Osteoblast (primary cell): ENCODE data around the gene PRKAR1B. TPM values are rescaled to one million over a fixed set of nuclear protein-coding genes. Genes with fewer than 3 reads are reported as not detected.
"Not testable (repeated sequence)": the region's sequence is repeated elsewhere in the genome, so short reads cannot be mapped to it uniquely, and the experiment has no call there.

Experiments
- DNase-seq: peaks from one replicate; pipeline ENCODE4 v3.0.0; 2011; ENCODE audit warnings: low spot score, mixed read lengths; ENCODE audit not compliant: insufficient read length; ENCODE audit errors: missing footprints
- H2AFZ ChIP-seq: 2 replicates; pipeline ENCODE4 v1.6.0; 2011; ENCODE audit warnings: mild to moderate bottlenecking, low read length
- H3K27ac ChIP-seq: 2 replicates; pipeline ENCODE4 v1.5.1; 2011; ENCODE audit warnings: mild to moderate bottlenecking, low read depth, low read length, moderate library complexity
- H3K27me3 ChIP-seq: 2 replicates; pipeline ENCODE4 v1.6.0; 2012; ENCODE audit warnings: mild to moderate bottlenecking, control low read depth, inconsistent platforms, low read length, moderate library complexity; ENCODE audit not compliant: insufficient read depth
- H3K36me3 ChIP-seq: 2 replicates; pipeline ENCODE4 v1.5.1; 2011; ENCODE audit warnings: mild to moderate bottlenecking, low read length, control low read depth, moderate library complexity; ENCODE audit not compliant: insufficient read depth
- H3K4me1 ChIP-seq: 2 replicates; pipeline ENCODE4 v1.5.1; 2011; ENCODE audit warnings: mild to moderate bottlenecking, low read length, control low read depth, moderate library complexity; ENCODE audit not compliant: insufficient read depth
- H3K4me2 ChIP-seq: 2 replicates; pipeline ENCODE4 v1.6.0; 2011; ENCODE audit warnings: mild to moderate bottlenecking, low read length; ENCODE audit not compliant: insufficient read depth
- H3K4me3 ChIP-seq: fragments of 200-600 bp; sonication (generic); 3 replicates; pipeline ENCODE4 v1.5.1; 2012; ENCODE audit warnings: mild to moderate bottlenecking, low read length, inconsistent platforms; ENCODE audit not compliant: insufficient read depth
- H3K79me2 ChIP-seq: 2 replicates; pipeline ENCODE4 v1.6.0; 2012; ENCODE audit warnings: mild to moderate bottlenecking, low read length, control low read depth, inconsistent platforms; ENCODE audit not compliant: insufficient read depth
- H3K9me3 ChIP-seq: 2 replicates; pipeline ENCODE4 v1.5.1; 2011; ENCODE audit warnings: low read depth, low read length, control low read depth
- H4K20me1 ChIP-seq: 2 replicates; pipeline ENCODE4 v1.6.0; 2012; ENCODE audit warnings: mild to moderate bottlenecking, low read length, control low read depth; ENCODE audit not compliant: insufficient read depth
- total RNA-seq: library from RNA; depleted of rRNA; stranded (reverse); fragments of >200 nt; gene quantifications from 2 replicates; pipeline ENCODE4 v1.2.3, GENCODE V29; 2012
- TF ChIP-seq, protein P1 (sequence below): IDR thresholded peaks from 2 replicates; pipeline ENCODE4 v1.5.1; 2011; ENCODE audit warnings: mild to moderate bottlenecking, low read depth, low read length, moderate library complexity; ENCODE audit errors: extremely low read depth

PRKAR1B gene
- total RNA-seq, 1 donor, result 6.5 TPM

GRCh38 chr7:653829-654764 is 73.0 kb downstream of the PRKAR1B start:
- H3K79me2 ChIP-seq, result no peaks in the 10 kb centered on the region
- DNase-seq, result no peak
- H3K4me3 ChIP-seq, result no peak overlapping the region

DNA sequence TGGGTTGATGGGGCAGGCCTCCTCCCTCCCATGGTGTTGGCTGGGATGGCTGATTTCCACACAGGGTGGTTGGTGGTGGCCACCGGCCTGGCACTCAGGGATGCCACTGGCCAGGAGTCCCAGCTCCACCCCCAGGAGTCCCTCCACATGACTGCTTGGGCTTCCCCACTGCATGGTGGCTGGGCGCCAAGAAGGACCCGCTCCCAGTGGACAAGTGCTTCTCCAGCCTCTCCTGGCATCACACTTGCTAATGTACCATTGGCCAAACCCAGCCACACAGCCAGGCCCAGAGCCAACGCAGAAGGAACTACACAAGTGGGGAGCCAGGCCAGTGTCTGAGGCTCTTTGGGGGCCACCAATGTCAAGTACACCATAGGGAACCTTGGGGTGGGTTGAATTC is 74.2 kb downstream of the PRKAR1B start:
- Histone ChIP-seq H2AFZ (no peak overlapping the region), H3K4me2 (no peak overlapping the region), H4K20me1 (no peaks in the 10 kb centered on the region), H3K79me2 (no peaks in the 10 kb centered on the region), H3K27ac (no peak overlapping the region), H3K4me3 (no peak overlapping the region), H3K36me3 (no peaks in the 10 kb centered on the region), H3K4me1 (no peaks in the 10 kb centered on the region), H3K9me3 (no peaks in the 10 kb centered on the region), H3K27me3 (no peaks in the 10 kb centered on the region)
- DNase-seq, result peak; percentile 47
- TF ChIP-seq, protein P1, sequence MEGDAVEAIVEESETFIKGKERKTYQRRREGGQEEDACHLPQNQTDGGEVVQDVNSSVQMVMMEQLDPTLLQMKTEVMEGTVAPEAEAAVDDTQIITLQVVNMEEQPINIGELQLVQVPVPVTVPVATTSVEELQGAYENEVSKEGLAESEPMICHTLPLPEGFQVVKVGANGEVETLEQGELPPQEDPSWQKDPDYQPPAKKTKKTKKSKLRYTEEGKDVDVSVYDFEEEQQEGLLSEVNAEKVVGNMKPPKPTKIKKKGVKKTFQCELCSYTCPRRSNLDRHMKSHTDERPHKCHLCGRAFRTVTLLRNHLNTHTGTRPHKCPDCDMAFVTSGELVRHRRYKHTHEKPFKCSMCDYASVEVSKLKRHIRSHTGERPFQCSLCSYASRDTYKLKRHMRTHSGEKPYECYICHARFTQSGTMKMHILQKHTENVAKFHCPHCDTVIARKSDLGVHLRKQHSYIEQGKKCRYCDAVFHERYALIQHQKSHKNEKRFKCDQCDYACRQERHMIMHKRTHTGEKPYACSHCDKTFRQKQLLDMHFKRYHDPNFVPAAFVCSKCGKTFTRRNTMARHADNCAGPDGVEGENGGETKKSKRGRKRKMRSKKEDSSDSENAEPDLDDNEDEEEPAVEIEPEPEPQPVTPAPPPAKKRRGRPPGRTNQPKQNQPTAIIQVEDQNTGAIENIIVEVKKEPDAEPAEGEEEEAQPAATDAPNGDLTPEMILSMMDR, result no peak

More at GRCh38 chr7:653829-654764, 73.0 kb downstream of the PRKAR1B start:
- Histone ChIP-seq H3K27ac (no peak overlapping the region), H3K27me3 (no peaks in the 10 kb centered on the region), H3K4me1 (no peaks in the 10 kb centered on the region), H4K20me1 (no peaks in the 10 kb centered on the region), H3K36me3 (no peaks in the 10 kb centered on the region), H3K4me2 (no peak overlapping the region), H3K9me3 (no peaks in the 10 kb centered on the region), H2AFZ (no peak overlapping the region)
- TF ChIP-seq, protein P1, result no peak

- H3K4me2 ChIP-seq, H3K27ac ChIP-seq, H2AFZ ChIP-seq, H3K4me1 ChIP-seq, H3K4me3 ChIP-seq, H3K27me3 ChIP-seq, H3K9me3 ChIP-seq, H4K20me1 ChIP-seq, DNase-seq, H3K36me3 ChIP-seq, H3K79me2 ChIP-seq: not testable (repeated sequence)
Measured at GRCh38 chr7:652167-652566, 74.9 kb downstream of the PRKAR1B start.

- Histone ChIP-seq H3K36me3 (no peaks in the 10 kb centered on the region), H3K4me2 (no peak overlapping the region), H3K4me3 (no peak overlapping the region), H3K9me3 (no peaks in the 10 kb centered on the region), H2AFZ (no peak overlapping the region), H3K27me3 (no peaks in the 10 kb centered on the region), H3K27ac (no peak overlapping the region), H4K20me1 (no peaks in the 10 kb centered on the region), H3K79me2 (no peaks in the 10 kb centered on the region), H3K4me1 (no peaks in the 10 kb centered on the region)
- TF ChIP-seq, protein P1, result no peak
- DNase-seq, result peak; percentile 25
Measured at GRCh38 chr7:651032-651728, 75.9 kb downstream of the PRKAR1B start.
